ENCODE measurements around the gene DOCK9. TPM values are rescaled to one million over a fixed set of nuclear protein-coding genes. Genes with fewer than 3 reads are reported as not detected.

Gene DOCK9
- total RNA-seq, 1 experiment from 2014 or later = 4.5 TPM

GRCh38 chr13:98846521-98846920 lies 131.3 kb downstream of the DOCK9 start:
- TF ChIP-seq CTCF (conservative IDR thresholded peaks at IDR 0.05; ENCODE audit: low read depth, low read length) (no peak), EZH2 (IDR thresholded peaks at IDR 0.05; ENCODE audit: borderline replicate concordance, low read depth, low read length, poor library complexity, severe bottlenecking) (no peak)
- no peak overlapping the region for H3K27ac ChIP-seq (ENCODE audit: low read depth, low read length, poor library complexity, severe bottlenecking)
- POLR2A ChIA-PET (ENCODE audit: low non-redundant PET) = no interaction called here
- H3K36me3 ChIP-seq (ENCODE audit: insufficient read depth, low read length, poor library complexity, severe bottlenecking) = no peaks in the 10 kb centered on the region
- intact Hi-C loops (cut with micrococcal nuclease; ENCODE audit: unreplicated experiment) = loop anchor here (10.0 kb wide), 2 partner anchors 418 to 822 kb away; no protein-coding TSS in a partner anchor
- BruUV-seq (replicated peaks) = no TSS peak
- no peaks in the 10 kb centered on the region for H3K9me3 ChIP-seq (ENCODE audit: low read depth, low read length, poor library complexity, severe bottlenecking)
- H3K27me3 ChIP-seq (replicated peaks; ENCODE audit: insufficient read depth, low read depth, low read length, poor library complexity) = no peaks in the 10 kb centered on the region
- no peak overlapping the region for H3K4me3 ChIP-seq (ENCODE audit: low read depth, low read length, poor library complexity, severe bottlenecking)
- H3K4me1 ChIP-seq (ENCODE audit: insufficient read depth, low read length, poor library complexity, severe bottlenecking) = peaks cover 8% of the 10 kb centered on the region
- CTCF ChIA-PET = no interaction called here
- DNase-seq (ENCODE audit: low spot score) = no peak

- H3K4me3 ChIP-seq (ENCODE audit: low read depth, low read length, poor library complexity, severe bottlenecking) = no peak overlapping the region
- no peaks in the 10 kb centered on the region for H3K27me3 ChIP-seq (replicated peaks; ENCODE audit: insufficient read depth, low read depth, low read length, poor library complexity)
- no peak overlapping the region for H3K27ac ChIP-seq (ENCODE audit: low read depth, low read length, poor library complexity, severe bottlenecking)
- intact Hi-C loops (cut with micrococcal nuclease; ENCODE audit: unreplicated experiment) = loop anchor here (10.0 kb wide), 2 partner anchors 419 to 821 kb away; no protein-coding TSS in a partner anchor
- ChIA-PET POLR2A (ENCODE audit: low non-redundant PET) (no interaction called here), CTCF (no interaction called here)
- H3K9me3 ChIP-seq (ENCODE audit: low read depth, low read length, poor library complexity, severe bottlenecking) = no peaks in the 10 kb centered on the region
- DNase-seq (ENCODE audit: low spot score) = no peak
- peaks cover 8% of the 10 kb centered on the region for H3K4me1 ChIP-seq (ENCODE audit: insufficient read depth, low read length, poor library complexity, severe bottlenecking)
- TF ChIP-seq EZH2 (IDR thresholded peaks at IDR 0.05; ENCODE audit: borderline replicate concordance, low read depth, low read length, poor library complexity, severe bottlenecking) (no peak), CTCF (conservative IDR thresholded peaks at IDR 0.05; ENCODE audit: low read depth, low read length) (no peak)
- H3K36me3 ChIP-seq (ENCODE audit: insufficient read depth, low read length, poor library complexity, severe bottlenecking) = no peaks in the 10 kb centered on the region
- BruUV-seq (replicated peaks) = no TSS peak
Measured at GRCh38 chr13:98845742-98846141, 132.1 kb downstream of the DOCK9 start.

GRCh38 chr13:98844021-98844420 lies 133.8 kb downstream of the DOCK9 start:
- CTCF ChIA-PET = no interaction called here
- TF ChIP-seq EZH2 (IDR thresholded peaks at IDR 0.05; ENCODE audit: borderline replicate concordance, low read depth, low read length, poor library complexity, severe bottlenecking) (no peak), CTCF (conservative IDR thresholded peaks at IDR 0.05; ENCODE audit: low read depth, low read length) (no peak)
- POLR2A ChIA-PET (ENCODE audit: low non-redundant PET) = no interaction called here

More at GRCh38 chr13:98844021-98844420, 133.8 kb downstream of the DOCK9 start:
- Histone ChIP-seq H3K36me3 (ENCODE audit: insufficient read depth, low read length, poor library complexity, severe bottlenecking) (no peaks in the 10 kb centered on the region), H3K4me3 (ENCODE audit: low read depth, low read length, poor library complexity, severe bottlenecking) (no peak overlapping the region), H3K4me1 (ENCODE audit: insufficient read depth, low read length, poor library complexity, severe bottlenecking) (peaks cover 8% of the 10 kb centered on the region), H3K9me3 (ENCODE audit: low read depth, low read length, poor library complexity, severe bottlenecking) (no peaks in the 10 kb centered on the region), H3K27ac (ENCODE audit: low read depth, low read length, poor library complexity, severe bottlenecking) (no peak overlapping the region), H3K27me3 (replicated peaks; ENCODE audit: insufficient read depth, low read depth, low read length, poor library complexity) (no peaks in the 10 kb centered on the region)
- no TSS peak for BruUV-seq (replicated peaks)
- DNase-seq (ENCODE audit: low spot score) = no peak
- intact Hi-C loops (cut with micrococcal nuclease; ENCODE audit: unreplicated experiment) = loop anchor here (5.0 to 10.0 kb wide), 5 partner anchors 172 to 987 kb away; no protein-coding TSS in a partner anchor

Data from A673 (cell line).